ENCODE data around the gene CHST15.

CHST15 gene

GRCh38 chr10:123999261-123999660 is 94.1 kb downstream of the CHST15 start:
- ChIA-PET CTCF (no interaction called here), POLR2A (ENCODE audit: low non-redundant PET) (no interaction called here)
- no peak for TF ChIP-seq CTCF (conservative IDR thresholded peaks at IDR 0.05; ENCODE audit: low read depth)
- no peak overlapping the region for H3K27ac ChIP-seq
- no peak for DNase-seq (ENCODE audit: low spot score)

- POLR2A ChIA-PET (ENCODE audit: low non-redundant PET) = no interaction called here
- TF ChIP-seq CTCF (conservative IDR thresholded peaks at IDR 0.05; ENCODE audit: low read depth) = no peak
- DNase-seq (ENCODE audit: low spot score) = no peak
- CTCF ChIA-PET = interaction anchor here (1.2 to 5.5 kb wide), 2 partner anchors 392 to 405 kb away, joined by 3 to 106 read pairs; no protein-coding TSS in a partner anchor
- peak overlapping the region; percentile 95 for H3K27ac ChIP-seq
Measured at GRCh38 chr10:123998197-123999141, 94.9 kb downstream of the CHST15 start.

GRCh38 chr10:123997486-123998196 is 95.8 kb downstream of the CHST15 start:
- peak overlapping the region; percentile 95 for H3K27ac ChIP-seq
- no peak for TF ChIP-seq CTCF (conservative IDR thresholded peaks at IDR 0.05; ENCODE audit: low read depth)
- CTCF ChIA-PET = interaction anchor here (1.2 to 5.5 kb wide), 2 partner anchors 393 to 406 kb away, joined by 3 to 106 read pairs; no protein-coding TSS in a partner anchor
- peak; percentile 88 for DNase-seq (ENCODE audit: low spot score)
- POLR2A ChIA-PET (ENCODE audit: low non-redundant PET) = interaction anchor here (1.3 kb wide), 1 partner anchor 95 kb away, joined by 3 read pairs; no protein-coding TSS in a partner anchor

GRCh38 chr10:123997013-123997412 is 96.4 kb downstream of the CHST15 start:
- no peak for TF ChIP-seq CTCF (conservative IDR thresholded peaks at IDR 0.05; ENCODE audit: low read depth)
- ChIA-PET POLR2A (ENCODE audit: low non-redundant PET) (interaction anchor here (1.3 kb wide), 1 partner anchor 95 kb away, joined by 3 read pairs; no protein-coding TSS in a partner anchor), CTCF (interaction anchor here (0.6 to 5.5 kb wide), 8 partner anchors 14 to 406 kb away, joined by 3 to 106 read pairs (median 4); partner anchors contain the start of gene CHST15)
- no peak for DNase-seq (ENCODE audit: low spot score)
- H3K27ac ChIP-seq = peak overlapping the region; percentile 95

GRCh38 chr10:123996302-123996701 is 97.1 kb downstream of the CHST15 start:
- POLR2A ChIA-PET (ENCODE audit: low non-redundant PET) = no interaction called here
- no peak for TF ChIP-seq CTCF (conservative IDR thresholded peaks at IDR 0.05; ENCODE audit: low read depth)
- peak overlapping the region; percentile 95 for H3K27ac ChIP-seq
- no peak for DNase-seq (ENCODE audit: low spot score)
- CTCF ChIA-PET = interaction anchor here (0.6 to 5.5 kb wide), 17 partner anchors 14 to 1709 kb away, joined by 3 to 106 read pairs (median 4); partner anchors contain the start of gene CHST15
